HEK293 (cell line): ENCODE results near the gene KAT14.

Experiments
- CTCF ChIA-PET: fragments of 350-600 bp; formaldehyde crosslinking; extraction: SDS; loops from one replicate; lab custom pipeline; 2021; ENCODE audit warnings: antibody characterized with exemption; lab: Yijun Ruan, JAX
- POLR2A ChIA-PET: fragments of 300-600 bp; formaldehyde crosslinking; extraction: SDS; loops from one replicate; lab custom pipeline; 2020; ENCODE audit warnings: antibody characterized with exemption, inconsistent platforms; lab: Yijun Ruan, JAX
- H3K27ac ChIP-seq: fragments of 200-500 bp; sonication (Bioruptor generic); 2 replicates; pipeline ENCODE4 v1.5.1; 2014; ENCODE audit warnings: low read depth, low read length, control low read depth, inconsistent platforms; ENCODE audit errors: extremely low read depth
- H3K36me3 ChIP-seq, 2 experiments: fragments of 200-500 bp in 1 of 2; sonication (Bioruptor generic) in 1 of 2; 1 replicate in 1 of 2; 2 replicates in 1 of 2; pipeline ENCODE4 v1.5.1; 2014 to 2017; ENCODE audit warnings: inconsistent platforms in 2 of 2, low read length in 2 of 2; ENCODE audit not compliant: control insufficient read depth in 2 of 2, insufficient read depth in 1 of 2
- H3K4me1 ChIP-seq: fragments of 200-500 bp; sonication (Bioruptor generic); 2 replicates; pipeline ENCODE4 v1.5.1; 2014; ENCODE audit warnings: mild to moderate bottlenecking, low read length, inconsistent platforms; ENCODE audit not compliant: control insufficient read depth, insufficient read depth
- H3K4me3 ChIP-seq: 2 replicates; pipeline ENCODE4 v1.5.1; 2011; ENCODE audit warnings: low read depth, mild to moderate bottlenecking, control low read depth, low read length, moderate library complexity
- H3K9me3 ChIP-seq: fragments of 200-500 bp; sonication (Bioruptor generic); 2 replicates; pipeline ENCODE4 v1.5.1; 2014; ENCODE audit warnings: low read depth, low read length, inconsistent platforms; ENCODE audit not compliant: control insufficient read depth, insufficient read depth
- GLIS2 ChIP-seq: fragments of 450-650 bp; formaldehyde crosslinking; IDR thresholded peaks from 2 replicates; pipeline ENCODE4 v1.5.1; 2016; ENCODE audit warnings: missing biosample characterization, missing genetic modification characterization
- KLF7 ChIP-seq: fragments of 450-650 bp; formaldehyde crosslinking; IDR thresholded peaks from 2 replicates; pipeline ENCODE4 v1.5.1; 2016; ENCODE audit warnings: missing biosample characterization, missing genetic modification characterization, borderline replicate concordance
- KLF9 ChIP-seq: fragments of 450-650 bp; formaldehyde crosslinking; IDR thresholded peaks from 2 replicates; pipeline ENCODE4 v1.5.1; 2016; ENCODE audit warnings: missing biosample characterization, missing genetic modification characterization, low read depth
- ZFP3 ChIP-seq: fragments of 450-650 bp; formaldehyde crosslinking; IDR thresholded peaks from 2 replicates; pipeline ENCODE4 v1.5.1; 2016; ENCODE audit warnings: low read depth, missing biosample characterization, missing genetic modification characterization
- ZNF157 ChIP-seq: fragments of 450-650 bp; formaldehyde crosslinking; IDR thresholded peaks from 2 replicates; pipeline ENCODE4 v1.5.1; 2016; ENCODE audit warnings: missing biosample characterization, missing genetic modification characterization
- ZNF23 ChIP-seq: fragments of 450-650 bp; formaldehyde crosslinking; IDR thresholded peaks from 2 replicates; pipeline ENCODE4 v1.5.1; 2016; ENCODE audit warnings: missing biosample characterization, missing genetic modification characterization, borderline replicate concordance
- ZNF341 ChIP-seq: fragments of 450-650 bp; formaldehyde crosslinking; IDR thresholded peaks from 2 replicates; pipeline ENCODE4; 2016; ENCODE audit warnings: low read depth, missing biosample characterization, missing genetic modification characterization
- ZNF549 ChIP-seq: fragments of 450-650 bp; IDR thresholded peaks from 2 replicates; pipeline ENCODE4 v1.5.1; 2018; ENCODE audit warnings: missing biosample characterization, missing genetic modification characterization, mild to moderate bottlenecking, inconsistent platforms, moderate library complexity
- ZNF610 ChIP-seq: fragments of 450-650 bp; formaldehyde crosslinking; IDR thresholded peaks from 2 replicates; pipeline ENCODE4 v1.5.1; 2016; ENCODE audit warnings: missing biosample characterization, missing genetic modification characterization, borderline replicate concordance
- ZNF677 ChIP-seq: fragments of 450-650 bp; IDR thresholded peaks from 2 replicates; pipeline ENCODE4 v1.5.0; 2018; ENCODE audit warnings: missing biosample characterization, mild to moderate bottlenecking, missing genetic modification characterization, moderate library complexity
- ZNF792 ChIP-seq: fragments of 450-650 bp; formaldehyde crosslinking; IDR thresholded peaks from 2 replicates; pipeline ENCODE4 v1.5.1; 2016; ENCODE audit warnings: missing biosample characterization, missing genetic modification characterization
- ZSCAN16 ChIP-seq: fragments of 450-650 bp; formaldehyde crosslinking; IDR thresholded peaks from 2 replicates; pipeline ENCODE4 v1.5.1; 2016; ENCODE audit warnings: missing biosample characterization, missing genetic modification characterization
- TF ChIP-seq, protein P1 (sequence below): fragments of 450-650 bp; formaldehyde crosslinking; IDR thresholded peaks from 2 replicates; pipeline ENCODE4 v1.5.1; 2016; ENCODE audit warnings: missing biosample characterization, missing genetic modification characterization
- TF ChIP-seq, protein P2 (sequence below): fragments of 450-650 bp; formaldehyde crosslinking; IDR thresholded peaks from 2 replicates; pipeline ENCODE4 v1.5.1; 2016; ENCODE audit warnings: missing biosample characterization, missing genetic modification characterization
- TF ChIP-seq, protein P3 (sequence below): fragments of 450-650 bp; formaldehyde crosslinking; IDR thresholded peaks from 2 replicates; pipeline ENCODE4; 2016; ENCODE audit warnings: missing biosample characterization, missing genetic modification characterization
- TF ChIP-seq, protein P4 (sequence below): fragments of 450-650 bp; formaldehyde crosslinking; IDR thresholded peaks from 2 replicates; pipeline ENCODE4 v1.5.1; 2016; ENCODE audit warnings: missing biosample characterization, missing genetic modification characterization
- TF ChIP-seq, protein P5 (sequence below): fragments of 450-650 bp; formaldehyde crosslinking; IDR thresholded peaks from 2 replicates; pipeline ENCODE4 v1.5.1; 2017; ENCODE audit warnings: missing biosample characterization, missing genetic modification characterization

Gene KAT14

GRCh38 chr20:18093388-18093787 lies 44.3 kb upstream of the KAT14 start:
- CTCF ChIA-PET = no interaction called here
- POLR2A ChIA-PET = no interaction called here
- Histone ChIP-seq H3K4me3 (no peak overlapping the region), H3K27ac (no peak overlapping the region), H3K4me1 (no peaks in the 10 kb centered on the region), H3K36me3 (no peaks in the 10 kb centered on the region), H3K9me3 (no peaks in the 10 kb centered on the region)
- TF ChIP-seq, protein P1, sequence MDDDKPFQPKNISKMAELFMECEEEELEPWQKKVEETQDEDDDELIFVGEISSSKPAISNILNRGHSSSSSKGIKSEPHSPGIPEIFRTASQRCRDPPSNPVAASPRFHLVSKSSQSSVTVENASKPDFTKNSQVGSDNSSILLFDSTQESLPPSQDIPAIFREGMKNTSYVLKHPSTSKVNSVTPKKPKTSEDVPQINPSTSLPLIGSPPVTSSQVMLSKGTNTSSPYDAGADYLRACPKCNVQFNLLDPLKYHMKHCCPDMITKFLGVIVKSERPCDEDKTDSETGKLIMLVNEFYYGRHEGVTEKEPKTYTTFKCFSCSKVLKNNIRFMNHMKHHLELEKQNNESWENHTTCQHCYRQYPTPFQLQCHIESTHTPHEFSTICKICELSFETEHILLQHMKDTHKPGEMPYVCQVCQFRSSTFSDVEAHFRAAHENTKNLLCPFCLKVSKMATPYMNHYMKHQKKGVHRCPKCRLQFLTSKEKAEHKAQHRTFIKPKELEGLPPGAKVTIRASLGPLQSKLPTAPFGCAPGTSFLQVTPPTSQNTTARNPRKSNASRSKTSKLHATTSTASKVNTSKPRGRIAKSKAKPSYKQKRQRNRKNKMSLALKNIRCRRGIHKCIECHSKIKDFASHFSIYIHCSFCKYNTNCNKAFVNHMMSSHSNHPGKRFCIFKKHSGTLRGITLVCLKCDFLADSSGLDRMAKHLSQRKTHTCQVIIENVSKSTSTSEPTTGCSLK = no peak
- no peak for TF ChIP-seq ZNF549
- no peak for TF ChIP-seq KLF7
- TF ChIP-seq, protein P2, sequence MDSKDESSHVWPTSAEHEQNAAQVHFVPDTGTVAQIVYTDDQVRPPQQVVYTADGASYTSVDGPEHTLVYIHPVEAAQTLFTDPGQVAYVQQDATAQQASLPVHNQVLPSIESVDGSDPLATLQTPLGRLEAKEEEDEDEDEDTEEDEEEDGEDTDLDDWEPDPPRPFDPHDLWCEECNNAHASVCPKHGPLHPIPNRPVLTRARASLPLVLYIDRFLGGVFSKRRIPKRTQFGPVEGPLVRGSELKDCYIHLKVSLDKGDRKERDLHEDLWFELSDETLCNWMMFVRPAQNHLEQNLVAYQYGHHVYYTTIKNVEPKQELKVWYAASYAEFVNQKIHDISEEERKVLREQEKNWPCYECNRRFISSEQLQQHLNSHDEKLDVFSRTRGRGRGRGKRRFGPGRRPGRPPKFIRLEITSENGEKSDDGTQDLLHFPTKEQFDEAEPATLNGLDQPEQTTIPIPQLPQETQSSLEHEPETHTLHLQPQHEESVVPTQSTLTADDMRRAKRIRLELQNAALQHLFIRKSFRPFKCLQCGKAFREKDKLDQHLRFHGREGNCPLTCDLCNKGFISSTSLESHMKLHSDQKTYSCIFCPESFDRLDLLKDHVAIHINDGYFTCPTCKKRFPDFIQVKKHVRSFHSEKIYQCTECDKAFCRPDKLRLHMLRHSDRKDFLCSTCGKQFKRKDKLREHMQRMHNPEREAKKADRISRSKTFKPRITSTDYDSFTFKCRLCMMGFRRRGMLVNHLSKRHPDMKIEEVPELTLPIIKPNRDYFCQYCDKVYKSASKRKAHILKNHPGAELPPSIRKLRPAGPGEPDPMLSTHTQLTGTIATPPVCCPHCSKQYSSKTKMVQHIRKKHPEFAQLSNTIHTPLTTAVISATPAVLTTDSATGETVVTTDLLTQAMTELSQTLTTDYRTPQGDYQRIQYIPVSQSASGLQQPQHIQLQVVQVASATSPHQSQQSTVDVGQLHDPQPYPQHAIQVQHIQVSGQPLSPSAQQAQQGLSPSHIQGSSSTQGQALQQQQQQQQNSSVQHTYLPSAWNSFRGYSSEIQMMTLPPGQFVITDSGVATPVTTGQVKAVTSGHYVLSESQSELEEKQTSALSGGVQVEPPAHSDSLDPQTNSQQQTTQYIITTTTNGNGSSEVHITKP (tag by site-specific recombination) = no peak
- TF ChIP-seq ZNF610 = no peak
- no peak for TF ChIP-seq ZNF792
- TF ChIP-seq, protein P3, sequence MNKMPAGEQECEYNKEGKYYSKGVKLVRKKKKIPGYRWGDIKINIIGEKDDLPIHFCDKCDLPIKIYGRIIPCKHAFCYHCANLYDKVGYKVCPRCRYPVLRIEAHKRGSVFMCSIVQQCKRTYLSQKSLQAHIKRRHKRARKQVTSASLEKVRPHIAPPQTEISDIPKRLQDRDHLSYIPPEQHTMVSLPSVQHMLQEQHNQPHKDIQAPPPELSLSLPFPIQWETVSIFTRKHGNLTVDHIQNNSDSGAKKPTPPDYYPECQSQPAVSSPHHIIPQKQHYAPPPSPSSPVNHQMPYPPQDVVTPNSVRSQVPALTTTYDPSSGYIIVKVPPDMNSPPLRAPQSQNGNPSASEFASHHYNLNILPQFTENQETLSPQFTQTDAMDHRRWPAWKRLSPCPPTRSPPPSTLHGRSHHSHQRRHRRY (tag by site-specific recombination) = no peak
- TF ChIP-seq, protein P4, sequence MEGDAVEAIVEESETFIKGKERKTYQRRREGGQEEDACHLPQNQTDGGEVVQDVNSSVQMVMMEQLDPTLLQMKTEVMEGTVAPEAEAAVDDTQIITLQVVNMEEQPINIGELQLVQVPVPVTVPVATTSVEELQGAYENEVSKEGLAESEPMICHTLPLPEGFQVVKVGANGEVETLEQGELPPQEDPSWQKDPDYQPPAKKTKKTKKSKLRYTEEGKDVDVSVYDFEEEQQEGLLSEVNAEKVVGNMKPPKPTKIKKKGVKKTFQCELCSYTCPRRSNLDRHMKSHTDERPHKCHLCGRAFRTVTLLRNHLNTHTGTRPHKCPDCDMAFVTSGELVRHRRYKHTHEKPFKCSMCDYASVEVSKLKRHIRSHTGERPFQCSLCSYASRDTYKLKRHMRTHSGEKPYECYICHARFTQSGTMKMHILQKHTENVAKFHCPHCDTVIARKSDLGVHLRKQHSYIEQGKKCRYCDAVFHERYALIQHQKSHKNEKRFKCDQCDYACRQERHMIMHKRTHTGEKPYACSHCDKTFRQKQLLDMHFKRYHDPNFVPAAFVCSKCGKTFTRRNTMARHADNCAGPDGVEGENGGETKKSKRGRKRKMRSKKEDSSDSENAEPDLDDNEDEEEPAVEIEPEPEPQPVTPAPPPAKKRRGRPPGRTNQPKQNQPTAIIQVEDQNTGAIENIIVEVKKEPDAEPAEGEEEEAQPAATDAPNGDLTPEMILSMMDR (tag by site-specific recombination) = no peak
- no peak for TF ChIP-seq ZFP3
- TF ChIP-seq GLIS2 (tag by site-specific recombination) = no peak
- TF ChIP-seq ZNF341 (tag by site-specific recombination) = no peak
- TF ChIP-seq ZNF157 (tag by site-specific recombination) = no peak
- no peak for TF ChIP-seq KLF9 (tag by site-specific recombination)
- no peak for TF ChIP-seq ZNF677
- TF ChIP-seq, protein P5, sequence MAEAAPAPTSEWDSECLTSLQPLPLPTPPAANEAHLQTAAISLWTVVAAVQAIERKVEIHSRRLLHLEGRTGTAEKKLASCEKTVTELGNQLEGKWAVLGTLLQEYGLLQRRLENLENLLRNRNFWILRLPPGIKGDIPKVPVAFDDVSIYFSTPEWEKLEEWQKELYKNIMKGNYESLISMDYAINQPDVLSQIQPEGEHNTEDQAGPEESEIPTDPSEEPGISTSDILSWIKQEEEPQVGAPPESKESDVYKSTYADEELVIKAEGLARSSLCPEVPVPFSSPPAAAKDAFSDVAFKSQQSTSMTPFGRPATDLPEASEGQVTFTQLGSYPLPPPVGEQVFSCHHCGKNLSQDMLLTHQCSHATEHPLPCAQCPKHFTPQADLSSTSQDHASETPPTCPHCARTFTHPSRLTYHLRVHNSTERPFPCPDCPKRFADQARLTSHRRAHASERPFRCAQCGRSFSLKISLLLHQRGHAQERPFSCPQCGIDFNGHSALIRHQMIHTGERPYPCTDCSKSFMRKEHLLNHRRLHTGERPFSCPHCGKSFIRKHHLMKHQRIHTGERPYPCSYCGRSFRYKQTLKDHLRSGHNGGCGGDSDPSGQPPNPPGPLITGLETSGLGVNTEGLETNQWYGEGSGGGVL = no peak
- TF ChIP-seq ZSCAN16 (tag by site-specific recombination) = no peak
- no peak for TF ChIP-seq ZNF23 (tag by site-specific recombination)
